Retinal pigment epithelial cell (primary cell): ENCODE measurements around the gene HPCAL4.

ENCODE experiments used
- DNase-seq: peaks from one replicate; pipeline ENCODE4 v3.0.0-alpha.2; 2010; ENCODE audit warnings: low read depth
- H3K4me3 ChIP-seq: 2 replicates; pipeline ENCODE4 v1.5.1; 2011; ENCODE audit warnings: mild to moderate bottlenecking, low read length, control low read depth, moderate library complexity
- TF ChIP-seq, protein P1 (sequence below): conservative IDR thresholded peaks from 2 replicates; pipeline ENCODE4 v1.5.1; 2011; ENCODE audit warnings: low read depth, low read length, control low read depth, inconsistent platforms

HPCAL4 gene

GRCh38 chr1:39720094-39720999, 29.1 kb upstream of the HPCAL4 start:
- no peak for DNase-seq
- H3K4me3 ChIP-seq: no peak overlapping the region
- TF ChIP-seq, protein P1, sequence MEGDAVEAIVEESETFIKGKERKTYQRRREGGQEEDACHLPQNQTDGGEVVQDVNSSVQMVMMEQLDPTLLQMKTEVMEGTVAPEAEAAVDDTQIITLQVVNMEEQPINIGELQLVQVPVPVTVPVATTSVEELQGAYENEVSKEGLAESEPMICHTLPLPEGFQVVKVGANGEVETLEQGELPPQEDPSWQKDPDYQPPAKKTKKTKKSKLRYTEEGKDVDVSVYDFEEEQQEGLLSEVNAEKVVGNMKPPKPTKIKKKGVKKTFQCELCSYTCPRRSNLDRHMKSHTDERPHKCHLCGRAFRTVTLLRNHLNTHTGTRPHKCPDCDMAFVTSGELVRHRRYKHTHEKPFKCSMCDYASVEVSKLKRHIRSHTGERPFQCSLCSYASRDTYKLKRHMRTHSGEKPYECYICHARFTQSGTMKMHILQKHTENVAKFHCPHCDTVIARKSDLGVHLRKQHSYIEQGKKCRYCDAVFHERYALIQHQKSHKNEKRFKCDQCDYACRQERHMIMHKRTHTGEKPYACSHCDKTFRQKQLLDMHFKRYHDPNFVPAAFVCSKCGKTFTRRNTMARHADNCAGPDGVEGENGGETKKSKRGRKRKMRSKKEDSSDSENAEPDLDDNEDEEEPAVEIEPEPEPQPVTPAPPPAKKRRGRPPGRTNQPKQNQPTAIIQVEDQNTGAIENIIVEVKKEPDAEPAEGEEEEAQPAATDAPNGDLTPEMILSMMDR: peak; percentile 49

- TF ChIP-seq, protein P1: no peak
- DNase-seq: no peak
- H3K4me3 ChIP-seq: no peak overlapping the region
These were observed 26.6 kb upstream of the HPCAL4 start for GRCh38 chr1:39717809-39718208.

GRCh38 chr1:39713557-39713956, 22.3 kb upstream of the HPCAL4 start:
- TF ChIP-seq, protein P1: no peak
- no peak overlapping the region for H3K4me3 ChIP-seq
- no peak for DNase-seq

DNA sequence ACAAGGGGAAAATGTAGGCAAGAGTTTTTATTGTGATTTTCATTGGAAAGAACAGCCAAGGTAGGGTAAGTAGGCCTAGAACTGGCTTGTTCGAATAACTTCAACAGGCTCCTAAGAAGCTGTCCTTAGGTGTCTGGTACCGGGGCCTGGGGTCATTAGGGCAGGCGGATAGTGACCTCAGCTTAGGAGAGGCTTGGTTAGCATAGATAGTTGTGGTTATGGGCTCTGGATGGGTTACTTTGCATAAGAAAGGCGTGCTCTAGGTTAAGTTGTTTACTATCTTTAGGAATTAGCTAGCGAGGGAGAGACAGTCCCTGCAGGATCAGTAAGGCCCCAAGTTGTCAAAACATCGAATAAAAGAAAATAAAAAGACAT, 20.7 kb upstream of the HPCAL4 start:
- TF ChIP-seq, protein P1: no peak

GRCh38 chr1:39711104-39711965, 20.1 kb upstream of the HPCAL4 start:
- DNase-seq: no peak
- TF ChIP-seq, protein P1: no peak

More for the DNA sequence above, 20.7 kb upstream of the HPCAL4 start:
- no peak for DNase-seq
- no peak overlapping the region for H3K4me3 ChIP-seq

DNA sequence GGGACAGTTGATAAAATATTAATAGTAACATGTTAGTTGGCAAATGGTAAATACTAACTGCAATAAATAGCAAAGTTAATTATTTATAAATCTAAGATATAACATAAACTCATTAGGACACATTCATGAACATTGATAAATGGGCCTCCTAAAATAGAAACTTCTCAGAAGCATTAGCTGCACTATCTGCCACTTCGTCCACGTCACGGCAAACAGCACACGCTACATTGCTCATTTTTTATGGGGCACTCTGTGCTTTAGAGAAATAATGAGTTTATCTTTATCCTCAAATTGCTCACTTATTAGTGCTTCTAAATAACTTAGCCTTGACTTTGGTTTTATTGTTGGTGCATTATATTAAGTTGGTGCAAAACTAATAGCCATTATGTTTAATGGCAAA, 16.3 kb upstream of the HPCAL4 start:
- TF ChIP-seq, protein P1: no peak
- no peak for DNase-seq
- no peak overlapping the region for H3K4me3 ChIP-seq

More at GRCh38 chr1:39711104-39711965, 20.1 kb upstream of the HPCAL4 start:
- H3K4me3 ChIP-seq: no peak overlapping the region

GRCh38 chr1:39704757-39705156, 13.5 kb upstream of the HPCAL4 start:
- TF ChIP-seq, protein P1: no peak
- H3K4me3 ChIP-seq: no peak overlapping the region
- no peak for DNase-seq
